ENCODE measurements around the gene ATP1B3.
"Not testable (repeated sequence)": the region's sequence is repeated elsewhere in the genome, so short reads cannot be mapped to it uniquely, and the experiment has no call there.

Gene ATP1B3

DNA sequence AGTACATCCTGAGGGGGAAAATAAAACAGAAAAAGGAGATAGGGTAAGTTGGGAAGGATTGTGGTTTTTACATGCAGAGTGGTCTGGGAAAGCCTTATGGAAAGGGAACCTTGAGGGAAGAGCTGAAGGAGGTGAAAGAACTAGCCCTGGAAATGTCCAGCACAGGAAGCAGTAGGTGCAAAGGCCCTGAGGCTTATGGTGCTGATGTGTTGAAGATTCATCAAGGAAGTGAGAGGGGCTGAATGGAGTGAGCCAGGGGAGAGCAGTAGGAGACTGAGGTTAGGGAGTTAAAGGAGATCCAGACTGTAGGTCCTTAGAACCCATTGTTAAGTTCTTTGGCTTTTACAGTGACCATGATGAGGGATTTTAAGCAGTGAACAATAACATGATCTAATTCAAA lies 33.0 kb downstream of the ATP1B3 start:
- H3K36me3 Mint-ChIP-seq (ENCODE audit: low read depth): peaks cover 93% of the 10 kb centered on the region
- H3K4me3 Mint-ChIP-seq: no peak overlapping the region
- H3K4me1 Mint-ChIP-seq (ENCODE audit: low read depth): peaks cover 9% of the 10 kb centered on the region
- no peak for DNase-seq
- peaks cover 6% of the 10 kb centered on the region for H3K9me3 Mint-ChIP-seq
- H3K27ac Mint-ChIP-seq: peak overlapping the region; percentile 18
- no peaks in the 10 kb centered on the region for H3K27me3 Mint-ChIP-seq

DNA sequence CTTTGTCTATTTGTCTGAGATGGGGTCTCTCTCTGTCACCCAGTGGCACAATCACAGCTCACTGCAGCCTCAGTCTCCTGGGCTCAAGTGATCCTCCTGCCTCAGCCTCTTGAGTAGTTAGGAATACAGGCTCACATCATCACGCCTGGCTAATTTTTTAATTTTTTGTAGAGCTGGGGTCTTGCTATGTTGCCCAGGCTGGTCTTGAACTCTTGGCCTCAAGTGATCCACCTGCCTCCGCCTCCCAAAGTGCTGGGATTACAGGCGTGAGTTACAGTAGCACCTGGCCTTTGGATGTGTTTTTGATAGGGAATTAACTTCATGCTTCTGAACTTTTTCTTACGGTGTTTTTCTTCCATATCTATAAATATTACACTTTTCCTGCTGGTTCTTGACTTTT lies 33.5 kb downstream of the ATP1B3 start:
- Mint-ChIP-seq H3K36me3 (ENCODE audit: low read depth) (peaks cover 94% of the 10 kb centered on the region), H3K27ac (peak overlapping the region; percentile 18)
- not testable (repeated sequence) for DNase-seq; H3K4me3 Mint-ChIP-seq; H3K9me3 Mint-ChIP-seq; H3K27me3 Mint-ChIP-seq; H3K4me1 Mint-ChIP-seq (ENCODE audit: low read depth)

DNA sequence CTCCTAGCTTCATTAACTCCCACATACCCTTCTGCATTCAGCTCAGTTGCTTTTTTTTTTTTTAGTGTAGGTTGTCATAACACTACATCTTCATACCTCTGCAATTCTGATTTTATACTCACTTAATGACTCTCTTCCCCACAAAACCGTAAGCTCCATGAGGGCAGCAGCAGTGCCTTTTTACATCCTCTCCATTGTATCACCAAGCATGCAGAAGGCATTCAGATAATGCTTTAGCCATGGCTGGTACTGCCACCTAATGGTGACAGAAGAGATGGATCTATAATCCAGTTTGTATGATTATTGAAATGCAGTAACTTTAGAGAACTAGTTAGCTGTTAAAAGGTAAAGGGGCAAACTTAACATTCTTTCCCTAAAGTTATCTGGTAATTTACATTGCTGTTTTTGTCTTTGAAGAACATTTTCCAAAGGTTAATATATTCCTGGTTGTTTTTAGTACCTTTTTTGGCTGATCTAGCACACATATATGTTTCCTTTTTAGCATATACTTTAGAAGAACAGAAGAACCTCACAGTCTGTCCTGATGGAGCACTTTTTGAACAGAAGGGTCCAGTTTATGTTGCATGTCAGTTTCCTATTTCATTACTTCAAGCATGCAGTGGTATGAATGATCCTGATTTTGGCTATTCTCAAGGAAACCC lies 36.8 kb downstream of the ATP1B3 start:
- Mint-ChIP-seq H3K27ac (peak overlapping the region; percentile 9), H3K4me1 (ENCODE audit: low read depth) (peaks cover 4% of the 10 kb centered on the region), H3K4me3 (no peak overlapping the region), H3K36me3 (ENCODE audit: low read depth) (peaks cover 95% of the 10 kb centered on the region), H3K9me3 (peaks cover 6% of the 10 kb centered on the region), H3K27me3 (no peaks in the 10 kb centered on the region)
- DNase-seq: no peak

DNA sequence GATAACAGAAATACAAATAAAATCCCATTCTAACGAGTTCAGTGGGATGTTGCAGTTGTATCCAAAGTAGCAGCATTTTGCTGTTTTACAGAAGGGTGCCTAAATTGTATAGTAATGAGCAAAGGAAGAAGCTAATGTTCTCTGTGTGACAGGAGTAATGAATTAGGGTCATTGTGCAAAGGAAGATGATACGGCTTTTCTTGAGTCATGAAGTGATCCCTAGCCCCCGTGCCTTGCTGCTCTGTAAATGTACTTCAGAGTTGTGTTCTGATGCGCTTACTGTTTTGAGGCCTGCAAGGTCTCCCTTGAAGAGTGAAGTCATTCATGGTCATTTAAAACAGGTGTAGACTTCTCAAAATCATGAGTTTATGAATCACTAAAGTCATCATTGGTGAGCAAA lies 37.9 kb downstream of the ATP1B3 start:
- no peak overlapping the region for H3K4me3 Mint-ChIP-seq
- peaks cover 95% of the 10 kb centered on the region for H3K36me3 Mint-ChIP-seq (ENCODE audit: low read depth)
- peaks cover 6% of the 10 kb centered on the region for H3K9me3 Mint-ChIP-seq
- DNase-seq: no peak
- H3K4me1 Mint-ChIP-seq (ENCODE audit: low read depth): peaks cover 4% of the 10 kb centered on the region
- H3K27ac Mint-ChIP-seq: no peak overlapping the region
- H3K27me3 Mint-ChIP-seq: no peaks in the 10 kb centered on the region

DNA sequence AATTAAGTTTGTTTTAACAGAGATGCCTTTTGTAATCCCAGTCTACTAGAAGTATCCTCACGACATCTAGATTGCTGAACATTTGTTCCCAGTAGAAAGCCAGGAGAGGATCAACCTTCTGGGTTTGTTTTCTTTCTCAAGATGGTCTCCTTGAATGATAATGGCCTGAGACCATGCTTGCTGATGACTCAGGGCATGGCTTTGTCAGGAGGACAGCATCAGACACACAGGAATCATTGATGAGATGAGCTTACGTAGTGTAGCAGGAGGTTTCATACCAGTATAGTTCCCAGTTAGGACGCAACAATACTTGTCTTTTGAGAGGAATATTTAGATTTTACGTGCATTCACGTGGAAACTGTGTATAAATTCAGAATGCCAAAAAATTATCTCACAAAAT lies 38.6 kb downstream of the ATP1B3 start:
- Mint-ChIP-seq H3K27ac (no peak overlapping the region), H3K4me1 (ENCODE audit: low read depth) (peaks cover 4% of the 10 kb centered on the region), H3K9me3 (peaks cover 6% of the 10 kb centered on the region), H3K27me3 (no peaks in the 10 kb centered on the region), H3K4me3 (no peak overlapping the region), H3K36me3 (ENCODE audit: low read depth) (peaks cover 95% of the 10 kb centered on the region)
- DNase-seq: no peak

DNA sequence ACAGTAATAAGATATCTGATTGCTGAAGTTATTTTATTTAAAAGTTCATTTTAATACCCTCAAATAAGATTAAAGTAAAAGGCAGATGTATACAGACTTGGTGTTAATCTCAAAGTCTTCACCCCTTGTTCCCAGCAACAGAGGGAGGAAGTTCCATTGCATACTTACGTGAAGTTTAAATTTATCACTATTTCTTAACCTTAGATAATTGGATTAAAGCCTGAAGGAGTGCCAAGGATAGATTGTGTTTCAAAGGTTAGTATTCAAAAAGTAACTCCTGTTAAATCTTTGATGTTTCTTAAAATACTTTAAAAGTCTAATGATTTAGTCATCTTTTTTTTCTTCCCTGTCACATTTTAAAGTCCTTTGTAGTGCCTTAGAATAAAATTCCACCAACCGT lies 39.3 kb downstream of the ATP1B3 start:
- Mint-ChIP-seq H3K36me3 (ENCODE audit: low read depth) (peaks cover 96% of the 10 kb centered on the region), H3K4me1 (ENCODE audit: low read depth) (peaks cover 6% of the 10 kb centered on the region), H3K9me3 (peaks cover 6% of the 10 kb centered on the region)

DNA sequence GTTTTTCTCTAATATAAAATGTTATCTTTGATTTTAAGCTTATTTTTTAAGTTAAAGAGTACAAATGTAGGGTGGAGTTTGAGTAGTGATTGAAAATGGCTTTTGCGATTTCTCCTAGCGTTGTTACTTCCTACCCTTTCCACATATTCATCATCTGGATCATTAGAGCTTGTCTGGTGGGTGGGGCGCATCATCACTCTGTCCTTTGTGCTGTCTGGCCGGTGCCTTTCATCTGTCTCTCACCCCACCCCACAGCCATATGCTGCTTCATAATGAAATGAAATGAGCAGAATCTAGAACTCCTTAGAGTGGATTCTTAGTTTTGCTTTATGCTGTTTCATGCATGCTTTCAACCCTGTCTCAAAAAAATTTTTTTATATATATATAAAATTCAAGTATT lies 44.3 kb downstream of the ATP1B3 start:
- H3K27ac Mint-ChIP-seq: no peak overlapping the region
- no peaks in the 10 kb centered on the region for H3K27me3 Mint-ChIP-seq
- H3K4me1 Mint-ChIP-seq (ENCODE audit: low read depth): peaks cover 8% of the 10 kb centered on the region
- DNase-seq: no peak
- no peaks in the 10 kb centered on the region for H3K9me3 Mint-ChIP-seq
- peaks cover 94% of the 10 kb centered on the region for H3K36me3 Mint-ChIP-seq (ENCODE audit: low read depth)
- no peak overlapping the region for H3K4me3 Mint-ChIP-seq

More for the DNA sequence above, 39.3 kb downstream of the ATP1B3 start:
- DNase-seq: no peak
- no peak overlapping the region for H3K27ac Mint-ChIP-seq
- no peak overlapping the region for H3K4me3 Mint-ChIP-seq
- no peaks in the 10 kb centered on the region for H3K27me3 Mint-ChIP-seq

DNA sequence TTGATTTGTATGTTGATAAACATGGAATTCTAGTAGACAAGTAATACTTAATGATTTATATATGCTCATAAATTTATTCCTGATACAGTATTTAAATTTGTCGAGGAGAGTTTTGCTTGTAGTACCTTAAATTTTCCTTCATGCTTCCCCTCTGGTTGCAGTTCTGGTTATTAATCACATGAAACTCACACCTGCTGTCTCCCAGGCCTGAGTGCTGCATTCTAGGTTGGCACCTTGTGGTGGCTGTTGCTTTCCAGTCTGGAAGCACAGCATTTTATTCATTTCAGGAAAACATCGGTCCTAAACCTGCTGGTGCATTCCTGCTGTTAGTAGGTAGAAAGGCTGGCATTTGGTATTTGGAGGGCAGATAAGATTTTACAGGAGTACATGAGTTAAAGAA lies 44.9 kb downstream of the ATP1B3 start:
- Mint-ChIP-seq H3K36me3 (ENCODE audit: low read depth) (peaks cover 94% of the 10 kb centered on the region), H3K4me1 (ENCODE audit: low read depth) (peaks cover 7% of the 10 kb centered on the region), H3K27me3 (no peaks in the 10 kb centered on the region), H3K4me3 (no peak overlapping the region), H3K9me3 (no peaks in the 10 kb centered on the region), H3K27ac (peak overlapping the region; percentile 15)
- DNase-seq: no peak

DNA sequence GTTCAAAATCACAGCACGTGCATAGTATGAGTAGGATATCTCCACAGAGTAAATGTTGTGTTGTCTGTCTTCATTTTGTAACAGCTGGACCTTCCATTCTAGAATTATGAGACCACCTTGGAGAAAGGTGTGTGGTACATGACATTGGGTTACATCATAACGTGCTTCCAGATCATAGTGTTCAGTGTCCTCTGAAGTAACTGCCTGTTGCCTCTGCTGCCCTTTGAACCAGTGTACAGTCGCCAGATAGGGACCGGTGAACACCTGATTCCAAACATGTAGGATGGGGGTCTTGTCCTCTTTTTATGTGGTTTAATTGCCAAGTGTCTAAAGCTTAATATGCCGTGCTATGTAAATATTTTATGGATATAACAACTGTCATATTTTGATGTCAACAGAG lies 49.2 kb downstream of the ATP1B3 start:
- peaks cover 81% of the 10 kb centered on the region for H3K36me3 Mint-ChIP-seq (ENCODE audit: low read depth)
- not testable (repeated sequence) for H3K9me3 Mint-ChIP-seq; H3K4me1 Mint-ChIP-seq (ENCODE audit: low read depth); H3K4me3 Mint-ChIP-seq; H3K27me3 Mint-ChIP-seq; DNase-seq
- peak overlapping the region; percentile 4 for H3K27ac Mint-ChIP-seq

DNA sequence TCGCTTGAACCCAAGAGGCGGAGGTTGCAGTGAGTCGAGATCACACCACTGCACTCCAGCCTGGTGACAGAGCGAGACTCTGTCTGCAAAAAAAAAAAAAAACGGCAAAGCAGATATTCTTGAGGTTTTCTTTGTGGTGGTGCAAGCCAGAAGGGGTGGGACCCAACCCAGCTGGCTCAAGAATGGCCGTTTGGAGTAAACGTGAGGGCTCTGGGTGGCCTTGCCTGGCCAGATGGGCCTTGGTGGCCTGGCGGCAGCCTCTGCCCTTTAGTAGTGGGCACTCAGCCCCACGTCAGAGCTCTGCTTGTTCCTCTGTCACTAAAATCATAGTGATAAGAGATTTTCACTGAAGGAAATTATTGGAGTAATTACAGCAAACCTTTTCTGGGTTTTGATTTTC lies 50.5 kb downstream of the ATP1B3 start:
- Mint-ChIP-seq H3K27me3 (no peaks in the 10 kb centered on the region), H3K4me1 (ENCODE audit: low read depth) (no peaks in the 10 kb centered on the region), H3K27ac (no peak overlapping the region), H3K36me3 (ENCODE audit: low read depth) (peaks cover 69% of the 10 kb centered on the region), H3K9me3 (no peaks in the 10 kb centered on the region), H3K4me3 (no peak overlapping the region)
- no peak for DNase-seq

DNA sequence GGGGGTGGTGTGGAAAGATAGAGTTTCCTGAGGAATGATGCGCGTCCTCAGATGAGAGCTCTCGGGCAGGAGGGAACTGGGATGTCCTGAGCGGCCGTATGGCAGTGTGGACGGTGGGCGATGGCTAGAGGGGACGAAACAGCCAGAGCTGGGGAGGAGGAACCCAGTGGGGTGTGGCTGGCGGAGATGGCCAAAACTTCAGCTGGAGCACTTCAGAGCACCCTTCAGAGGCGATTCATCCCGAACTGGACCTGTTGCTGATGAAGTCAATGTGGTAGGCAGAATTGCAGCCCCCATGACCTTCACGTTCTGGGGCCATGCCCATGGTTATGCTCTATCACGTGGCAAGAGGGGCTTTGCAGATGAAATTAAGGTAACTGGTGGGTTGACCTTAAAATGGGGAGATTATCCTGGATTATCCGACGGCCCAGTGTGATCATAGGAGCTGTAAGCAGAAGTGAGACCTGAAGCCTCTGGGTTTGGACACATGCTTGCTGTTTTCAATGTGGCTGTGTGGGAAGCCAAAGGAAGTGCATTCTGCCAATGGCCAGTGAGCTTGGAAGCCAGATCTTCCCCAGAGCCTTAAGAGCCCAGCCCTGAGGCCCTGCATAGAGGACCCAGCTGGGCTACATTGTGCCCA lies 52.3 kb downstream of the ATP1B3 start:
- DNase-seq: no peak
- Mint-ChIP-seq H3K4me3 (no peak overlapping the region), H3K9me3 (no peaks in the 10 kb centered on the region), H3K27ac (peak overlapping the region; percentile 66), H3K36me3 (ENCODE audit: low read depth) (peaks cover 51% of the 10 kb centered on the region), H3K4me1 (ENCODE audit: low read depth) (no peaks in the 10 kb centered on the region), H3K27me3 (no peaks in the 10 kb centered on the region)

DNA sequence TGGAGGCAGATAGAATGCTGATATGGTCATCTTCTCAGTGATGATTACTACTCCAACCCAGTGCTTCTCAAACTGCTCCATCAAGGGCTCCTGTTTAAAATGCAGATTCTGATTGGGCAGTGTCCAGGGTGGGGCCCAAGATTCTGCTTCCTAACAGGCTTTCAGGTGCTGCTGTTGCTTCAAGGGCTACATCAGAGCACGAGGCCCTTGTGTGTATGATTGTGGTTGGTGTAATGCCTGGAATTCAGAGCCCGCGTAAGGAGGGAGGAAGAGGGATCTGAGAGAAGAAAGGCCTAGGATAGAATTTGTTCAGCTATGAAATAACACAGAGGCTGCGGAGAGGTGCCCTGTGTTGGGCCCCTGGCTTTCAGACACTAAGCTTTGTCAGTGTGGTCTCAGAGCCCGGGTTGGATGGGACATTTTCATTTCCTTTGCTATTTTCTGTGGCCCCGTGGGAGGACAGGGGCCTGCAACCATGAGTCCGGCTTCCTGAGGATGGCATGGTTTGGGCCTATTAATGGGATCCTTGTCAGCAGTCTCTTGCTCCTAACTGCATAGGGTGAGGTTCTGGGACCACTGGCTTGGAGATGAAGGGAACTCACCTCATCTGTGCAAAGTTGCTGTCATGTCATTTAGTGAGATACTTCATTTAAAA lies 53.0 kb downstream of the ATP1B3 start:
- Mint-ChIP-seq H3K27ac (no peak overlapping the region), H3K9me3 (no peaks in the 10 kb centered on the region), H3K4me3 (no peak overlapping the region), H3K4me1 (ENCODE audit: low read depth) (peaks cover 3% of the 10 kb centered on the region), H3K36me3 (ENCODE audit: low read depth) (peaks cover 44% of the 10 kb centered on the region), H3K27me3 (no peaks in the 10 kb centered on the region)
- DNase-seq: no peak

DNA sequence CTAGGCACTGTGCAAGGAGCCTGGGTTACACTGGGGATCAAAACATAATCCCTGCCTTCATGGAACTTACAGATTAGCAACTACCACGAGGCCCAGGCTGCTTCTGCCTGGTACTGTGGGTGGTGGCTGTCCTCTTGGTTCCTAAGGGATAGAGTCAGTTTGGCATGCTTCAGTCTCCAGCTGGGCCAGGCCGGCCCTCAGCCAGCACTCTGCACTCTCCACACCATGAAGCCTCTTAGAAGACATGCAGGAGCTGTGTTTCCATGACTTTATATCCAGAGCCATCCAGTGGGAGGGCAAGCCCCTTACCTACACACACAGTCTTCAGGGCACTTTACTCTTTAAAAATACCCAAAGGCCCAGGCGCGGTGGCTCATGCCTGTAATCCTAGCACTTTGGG lies 54.4 kb downstream of the ATP1B3 start:
- Mint-ChIP-seq H3K27ac (no peak overlapping the region), H3K36me3 (ENCODE audit: low read depth) (peaks cover 33% of the 10 kb centered on the region), H3K9me3 (no peaks in the 10 kb centered on the region), H3K27me3 (no peaks in the 10 kb centered on the region), H3K4me3 (no peak overlapping the region), H3K4me1 (ENCODE audit: low read depth) (peaks cover 3% of the 10 kb centered on the region)
- no peak for DNase-seq

DNA sequence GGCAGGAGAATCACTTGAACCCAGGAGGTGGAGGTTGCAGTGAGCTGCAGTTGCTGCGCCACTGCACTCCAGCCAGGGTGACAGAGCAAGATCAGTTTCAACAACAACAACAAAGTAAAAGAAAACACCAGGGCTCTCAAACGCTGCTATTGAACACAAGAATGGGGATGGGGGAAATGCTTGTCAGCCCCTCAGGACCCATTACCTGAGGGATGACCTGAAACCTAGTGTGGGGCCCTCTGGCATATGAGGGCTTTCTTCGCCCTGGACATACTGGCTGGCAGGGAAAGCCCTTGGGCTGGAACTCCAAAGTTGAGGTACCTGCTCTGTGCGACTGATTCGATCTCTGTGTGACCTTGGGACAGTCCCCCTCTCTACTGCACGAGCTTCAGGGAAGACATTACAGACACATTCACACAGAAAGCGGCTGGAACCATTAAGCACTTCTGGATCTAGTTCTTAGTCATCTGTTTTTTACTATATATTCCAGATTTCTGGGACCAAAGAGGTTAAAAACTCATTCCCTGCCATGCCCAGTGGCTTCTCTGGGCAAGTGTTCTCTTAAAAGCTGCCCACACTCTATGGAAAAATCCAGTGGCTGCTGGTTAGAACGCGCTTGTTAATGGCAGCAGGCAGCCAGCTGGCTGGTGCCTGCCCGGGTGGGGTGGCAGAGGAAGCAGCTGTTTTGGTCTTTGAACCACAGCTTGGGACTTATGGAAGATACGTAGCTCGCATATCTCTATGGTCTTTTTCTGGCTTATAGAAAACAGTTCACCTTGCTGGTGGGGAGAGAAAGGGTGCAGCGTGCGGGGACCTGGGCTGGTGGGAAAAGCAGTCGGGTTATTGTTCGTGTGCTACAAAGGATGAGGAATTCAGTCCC lies 57.2 kb downstream of the ATP1B3 start:
- Mint-ChIP-seq H3K9me3 (no peaks in the 10 kb centered on the region), H3K36me3 (ENCODE audit: low read depth) (peaks cover 5% of the 10 kb centered on the region), H3K27ac (peak overlapping the region; percentile 52), H3K27me3 (no peaks in the 10 kb centered on the region), H3K4me3 (no peak overlapping the region), H3K4me1 (ENCODE audit: low read depth) (peaks cover 3% of the 10 kb centered on the region)
- no peak for DNase-seq

All from activated T-cell treated with anti-CD3 and anti-CD28 coated beads, Interleukin-2, amount 50 U/mL, for 24 hours (primary cell).